GM23248 (cell line): ENCODE data around the gene TEX264. TPM values are rescaled to one million over a fixed set of nuclear protein-coding genes. Genes with fewer than 3 reads are reported as not detected.

Experiments
- DNase-seq: peaks from one replicate; pipeline ENCODE4 v3.0.0-alpha.2; 2015
- H2AFZ ChIP-seq: fragments of 200-600 bp; sonication (generic); 2 replicates; pipeline ENCODE4 v1.6.1; 2016; ENCODE audit warnings: antibody characterized with exemption
- H3F3A ChIP-seq: fragments of 200-600 bp; sonication (generic); 2 replicates; pipeline ENCODE4 v1.6.1; 2016; ENCODE audit warnings: mild to moderate bottlenecking, antibody characterized with exemption, mixed run types; ENCODE audit not compliant: insufficient read depth
- H3K27ac ChIP-seq: fragments of 200-600 bp; sonication (generic); 2 replicates; pipeline ENCODE4 v1.5.1; 2016; ENCODE audit warnings: mild to moderate bottlenecking
- H3K27me3 ChIP-seq: fragments of 200-600 bp; sonication (generic); replicated peaks from 2 replicates; pipeline ENCODE4 v1.6.1; 2016; ENCODE audit warnings: mild to moderate bottlenecking; ENCODE audit not compliant: insufficient read depth
- H3K36me3 ChIP-seq: fragments of 200-600 bp; sonication (generic); 2 replicates; pipeline ENCODE4 v1.6.1; 2016; ENCODE audit warnings: low read depth, mild to moderate bottlenecking
- H3K4me1 ChIP-seq: fragments of 200-600 bp; sonication (generic); 2 replicates; pipeline ENCODE4 v1.6.1; 2016; ENCODE audit warnings: mild to moderate bottlenecking; ENCODE audit not compliant: insufficient read depth
- H3K4me2 ChIP-seq: fragments of 200-600 bp; sonication (generic); one replicate; pipeline ENCODE4 v1.6.1; 2016; ENCODE audit warnings: mild to moderate bottlenecking; ENCODE audit not compliant: unreplicated experiment
- H3K4me3 ChIP-seq: fragments of 200-600 bp; sonication (generic); 2 replicates; pipeline ENCODE4 v1.5.1; 2016; ENCODE audit warnings: mild to moderate bottlenecking
- H3K79me2 ChIP-seq: fragments of 200-600 bp; sonication (generic); 2 replicates; pipeline ENCODE4 v1.6.1; 2016; ENCODE audit warnings: mild to moderate bottlenecking; ENCODE audit not compliant: insufficient read depth
- H3K9ac ChIP-seq: fragments of 200-600 bp; sonication (generic); 2 replicates; pipeline ENCODE4 v1.6.1; 2016; ENCODE audit warnings: mild to moderate bottlenecking
- H3K9me2 ChIP-seq: fragments of 200-600 bp; sonication (generic); 2 replicates; pipeline ENCODE4 v1.6.1; 2016; ENCODE audit warnings: mixed run types, mild to moderate bottlenecking, moderate library complexity; ENCODE audit not compliant: insufficient read depth
- H3K9me3 ChIP-seq: fragments of 200-600 bp; sonication (generic); one replicate; pipeline ENCODE4 v1.6.1; 2017; ENCODE audit warnings: low read depth
- H4K20me1 ChIP-seq: fragments of 200-600 bp; sonication (generic); 2 replicates; pipeline ENCODE4 v1.6.0; 2016; ENCODE audit not compliant: insufficient read depth
- EZH2 ChIP-seq: fragments of 200-600 bp; sonication (generic); IDR thresholded peaks from 2 replicates; pipeline ENCODE4 v1.6.1; 2018; ENCODE audit warnings: antibody characterized with exemption, mild to moderate bottlenecking; ENCODE audit not compliant: insufficient read depth, poor library complexity, severe bottlenecking
- EZH2phosphoT487 ChIP-seq: fragments of 200-600 bp; sonication (generic); IDR thresholded peaks from 2 replicates; pipeline ENCODE4 v1.6.1; 2018; ENCODE audit warnings: antibody characterized with exemption, moderate library complexity, mild to moderate bottlenecking, low read depth; ENCODE audit not compliant: insufficient read depth
- WGBS, 2 experiments: methylation state at CpG; one replicate each; pipeline ENCODE4 v1.1.6; 2015 to 2017; ENCODE audit warnings: low lambda C conversion rate in 2 of 2, low coverage in 1 of 2; ENCODE audit errors: missing lambda C conversion rate in 2 of 2; 5-methylcytosine and 5-hydroxymethylcytosine counted together
- in situ Hi-C: fragments of 300-500 bp; cut with MboI; formaldehyde crosslinking; loops from 2 replicates; pipeline ENCODE4 v1.15.0; 2020
- polyA plus RNA-seq: library from polyadenylated mRNA; unstranded; fragments of >200 nt; fragmentation: Nextera tagmentation; extraction: Ambion mirVana; gene quantifications from 2 replicates; pipeline ENCODE4 v1.2.1, GENCODE V29; 2016
- total RNA-seq: library from RNA; depleted of rRNA; stranded (reverse); fragments of >200 nt; shearing (Covaris generic); gene quantifications from 2 replicates; pipeline ENCODE4 v1.2.3, GENCODE V29; 2014

TEX264 gene
- total and polyA plus RNA-seq, 2 experiments from 2014 or later, result 66.7 to 89.8 TPM

DNA sequence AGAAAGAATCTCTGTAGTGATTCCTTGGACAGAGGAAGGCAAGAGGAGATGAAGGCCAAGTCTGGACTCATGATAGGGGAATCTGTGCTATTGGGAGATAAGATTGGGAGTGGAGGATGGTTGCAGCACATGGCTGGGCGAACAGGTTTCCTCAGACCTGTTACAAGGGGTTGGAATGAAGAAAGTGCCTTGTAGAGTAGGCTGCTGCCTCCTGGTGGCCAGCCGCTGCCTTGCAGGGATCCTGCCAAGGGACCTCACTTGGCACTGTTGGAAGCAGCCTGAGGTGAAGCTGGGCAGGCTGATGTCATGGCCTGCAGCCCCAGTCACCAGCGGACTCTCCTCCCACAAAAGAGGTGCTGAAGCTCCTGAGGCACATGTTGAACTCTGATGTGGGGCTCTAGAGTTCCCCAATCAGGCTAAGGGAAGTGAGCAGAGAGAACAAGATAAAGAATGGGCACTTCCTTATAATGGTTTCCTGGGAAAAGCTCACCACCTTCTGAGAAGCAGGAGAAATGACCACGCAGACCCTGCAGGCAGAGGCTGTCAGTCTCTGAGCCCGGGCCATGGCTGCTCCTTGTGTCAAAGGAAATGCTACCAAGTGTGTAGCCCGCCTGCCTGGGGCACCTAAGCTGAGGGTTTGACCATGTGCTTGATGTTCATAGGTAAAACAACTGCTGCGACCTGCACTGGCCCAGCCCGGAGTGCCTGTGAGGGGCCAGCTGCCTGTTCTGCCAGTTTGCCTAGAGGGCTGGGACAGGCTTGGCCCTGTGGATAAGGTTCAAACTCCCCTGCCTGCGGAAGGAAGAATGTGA, 1.6 kb upstream of the TEX264 start:
- Histone ChIP-seq H3K9me3 (no peaks in the 10 kb centered on the region), H3K4me1 (peaks cover 6% of the 10 kb centered on the region), H3K4me2 (no peak overlapping the region), H3K27me3 (no peaks in the 10 kb centered on the region), H3K27ac (peak overlapping the region; percentile 1; the same call in 1 of the 2 replicates), H3K4me3 (no peak overlapping the region), H3F3A (peaks cover 28% of the 10 kb centered on the region), H3K36me3 (peaks cover 1% of the 10 kb centered on the region; the same call in 1 of the 2 replicates), H3K9me2 (no peaks in the 10 kb centered on the region), H2AFZ (no peak overlapping the region), H3K79me2 (peaks cover 18% of the 10 kb centered on the region), H3K9ac (no peak overlapping the region), H4K20me1 (no peaks in the 10 kb centered on the region)
- peak; percentile 91 for DNase-seq
- in situ Hi-C loops, result loop anchor here (10.0 kb wide), 1 partner anchor 165 kb away; the partner anchor contains the start of gene DCAF1
- no peak for TF ChIP-seq EZH2phosphoT487
- no peak for TF ChIP-seq EZH2
- 41 to 44% methylated on average over 9 of the region's 9 CpGs for WGBS, 2 experiments

DNA sequence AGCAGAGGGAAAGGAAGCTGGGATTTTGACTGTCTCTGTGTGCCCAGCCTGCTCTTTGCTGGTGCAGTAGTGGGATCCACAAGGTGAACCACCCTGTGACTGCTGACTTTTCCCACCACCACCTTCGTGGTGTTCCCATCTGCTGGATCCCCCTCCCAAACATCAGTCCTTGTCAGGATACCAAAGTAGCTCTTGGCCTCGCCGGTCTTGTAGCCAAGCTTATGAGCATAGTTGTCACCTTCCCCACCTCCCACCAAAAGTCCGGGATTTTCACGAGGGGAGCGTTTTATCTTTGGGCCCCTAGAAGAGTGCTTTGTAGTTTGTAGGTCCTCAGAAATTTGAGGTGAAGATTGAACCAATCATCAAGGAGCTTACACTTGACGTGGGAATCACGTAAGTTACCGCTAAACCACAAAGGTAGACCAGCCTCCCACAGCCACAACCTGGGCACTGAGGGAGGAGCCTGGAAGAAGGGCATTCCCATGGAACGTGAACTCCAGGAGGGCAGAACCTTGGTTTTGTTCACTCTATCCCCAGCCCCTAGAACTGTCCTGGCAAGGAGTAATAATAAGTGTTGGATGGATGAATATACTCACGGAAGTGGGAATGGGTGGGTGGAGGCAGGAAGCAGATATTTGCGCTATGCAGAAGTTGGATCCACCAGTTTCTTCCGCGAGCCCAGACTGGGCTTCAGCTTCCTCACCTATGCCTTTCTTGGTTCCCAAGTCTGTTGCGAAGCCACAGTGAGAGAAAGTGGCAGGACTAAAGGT, 814 bp upstream of the TEX264 start:
- Histone ChIP-seq H4K20me1 (no peaks in the 10 kb centered on the region), H3K27ac (peak overlapping the region; percentile 39), H3F3A (peaks cover 36% of the 10 kb centered on the region), H3K36me3 (no peaks in the 10 kb centered on the region), H3K4me3 (peak overlapping the region; percentile 85), H3K4me2 (peak overlapping the region; percentile 83), H2AFZ (peak overlapping the region; percentile 86; the same call in 1 of the 2 replicates), H3K79me2 (peaks cover 18% of the 10 kb centered on the region), H3K9me3 (no peaks in the 10 kb centered on the region), H3K9ac (peak overlapping the region; percentile 83; the same call in 1 of the 2 replicates), H3K4me1 (peaks cover 14% of the 10 kb centered on the region), H3K27me3 (no peaks in the 10 kb centered on the region), H3K9me2 (no peaks in the 10 kb centered on the region)
- in situ Hi-C loops, result no loop called here
- no peak for DNase-seq
- WGBS, 2 experiments, result 84 to 86% methylated on average over 15 of the region's 15 CpGs
- TF ChIP-seq EZH2 (no peak), EZH2phosphoT487 (no peak)

DNA sequence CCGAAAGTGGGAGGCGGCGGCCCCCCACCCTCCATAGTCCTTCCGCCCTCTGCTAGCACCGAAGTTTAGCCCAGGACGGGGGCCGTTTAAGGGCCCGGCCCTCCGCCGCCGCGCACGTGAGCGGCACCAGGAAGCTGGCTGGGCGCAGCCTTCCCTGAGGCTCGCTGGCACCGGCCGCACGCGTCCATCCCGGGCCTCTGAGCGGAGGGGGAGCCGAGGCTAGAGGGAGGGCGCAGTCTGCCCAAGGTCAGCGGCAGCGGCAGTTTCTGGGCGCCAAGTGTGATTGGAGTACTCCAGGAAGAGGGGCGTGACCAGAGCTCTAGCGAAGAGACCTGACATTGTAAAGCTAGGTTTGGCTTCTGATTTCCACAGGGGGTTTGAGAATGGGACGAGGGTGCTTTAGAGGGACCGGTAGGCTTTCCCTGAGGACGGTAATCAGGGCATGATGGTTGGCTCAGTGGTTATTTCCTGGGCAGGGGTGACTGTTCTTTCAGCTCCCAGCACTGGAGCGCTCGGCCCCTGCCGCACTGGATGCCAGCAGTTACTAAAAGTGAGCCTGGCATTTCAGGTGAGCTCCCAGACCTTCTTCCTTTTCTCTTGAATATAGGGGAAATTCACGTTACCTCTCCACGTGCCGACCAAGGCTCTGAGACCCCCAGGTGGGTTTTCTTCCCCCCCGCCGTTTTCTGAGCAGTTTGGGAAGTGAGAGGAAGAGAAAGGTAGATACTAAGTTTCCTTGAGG, 853 bp downstream of the TEX264 start:
- peak overlapping the region; percentile 85 for H3K4me3 ChIP-seq
- H3K36me3 ChIP-seq, result no peaks in the 10 kb centered on the region
- no peaks in the 10 kb centered on the region for H3K9me3 ChIP-seq
- DNase-seq, result peak; percentile 82
- peak overlapping the region; percentile 39 for H3K27ac ChIP-seq
- H3K9ac ChIP-seq, result peak overlapping the region; percentile 83
- peaks cover 21% of the 10 kb centered on the region for H3K4me1 ChIP-seq
- no peaks in the 10 kb centered on the region for H4K20me1 ChIP-seq
- TF ChIP-seq EZH2phosphoT487, result no peak
- TF ChIP-seq EZH2, result no peak
- H3K79me2 ChIP-seq, result peaks cover 28% of the 10 kb centered on the region
- H3K9me2 ChIP-seq, result no peaks in the 10 kb centered on the region
- peak overlapping the region; percentile 83 for H3K4me2 ChIP-seq
- WGBS, 2 experiments, result 10% methylated on average over 39 to 40 of the region's 40 CpGs
- in situ Hi-C loops, result no loop called here
- H2AFZ ChIP-seq, result peak overlapping the region; percentile 86
- H3K27me3 ChIP-seq, result no peaks in the 10 kb centered on the region
- peaks cover 41% of the 10 kb centered on the region for H3F3A ChIP-seq
